HG03060 (cell line): ENCODE measurements around the gene POU4F1.
"Not testable (repeated sequence)": the region's sequence is repeated elsewhere in the genome, so short reads cannot be mapped to it uniquely, and the experiment has no call there.

Experiments
- ATAC-seq: cut with Tn5 transposase; IDR thresholded peaks from one replicate; pipeline ENCODE4 v1.9.1; 2021; ENCODE audit warnings: low read depth, moderate number of reproducible peaks; ENCODE audit not compliant: unreplicated experiment

POU4F1 gene

GRCh38 chr13:78603240-78603957 lies at the start of gene POU4F1:
Gene POU4F1 (minus strand): TSS chr13:78603552. CDS start chr13:78603326, 226 bp downstream.
- ATAC-seq = no peak

- no peak for ATAC-seq
Observed at GRCh38 chr13:78652651-78653050, 49.3 kb upstream of the POU4F1 start.

GRCh38 chr13:78650717-78651083 lies 47.3 kb upstream of the POU4F1 start:
- ATAC-seq = no peak

GRCh38 chr13:78649997-78650716 lies 46.8 kb upstream of the POU4F1 start:
- no peak for ATAC-seq

- not testable (repeated sequence) for ATAC-seq
Observed at GRCh38 chr13:78647109-78647678, 43.8 kb upstream of the POU4F1 start.

- ATAC-seq = no peak
Observed at GRCh38 chr13:78638216-78638615, 34.9 kb upstream of the POU4F1 start.

GRCh38 chr13:78636495-78636894 lies 33.1 kb upstream of the POU4F1 start:
- ATAC-seq = no peak

- ATAC-seq = no peak
Observed at GRCh38 chr13:78632996-78633395, 29.6 kb upstream of the POU4F1 start.

GRCh38 chr13:78631077-78631476 lies 27.7 kb upstream of the POU4F1 start:
- no peak for ATAC-seq

GRCh38 chr13:78630511-78630910 lies 27.2 kb upstream of the POU4F1 start:
- no peak for ATAC-seq

GRCh38 chr13:78625384-78625783 lies 22.0 kb upstream of the POU4F1 start:
- ATAC-seq = no peak

GRCh38 chr13:78623132-78623531 lies 19.8 kb upstream of the POU4F1 start:
- no peak for ATAC-seq

- no peak for ATAC-seq
Observed at GRCh38 chr13:78620936-78621470, 17.7 kb upstream of the POU4F1 start.

GRCh38 chr13:78618411-78618810 lies 15.1 kb upstream of the POU4F1 start:
- ATAC-seq = no peak

- ATAC-seq = no peak
Observed at GRCh38 chr13:78611040-78611439, 7.7 kb upstream of the POU4F1 start.

GRCh38 chr13:78610381-78610883 lies 7.1 kb upstream of the POU4F1 start:
- ATAC-seq = no peak

- ATAC-seq = no peak
Observed at GRCh38 chr13:78609464-78610205, 6.3 kb upstream of the POU4F1 start.

- no peak for ATAC-seq
Observed at GRCh38 chr13:78608688-78609463, 5.5 kb upstream of the POU4F1 start.

- no peak for ATAC-seq
Observed at GRCh38 chr13:78608252-78608687, 4.9 kb upstream of the POU4F1 start.
